Measurements from ENCODE around the gene TPSB2.

- TF ChIP-seq CTCF (IDR thresholded peaks at IDR 0.05; ENCODE audit: low read depth, low read length, poor library complexity, severe bottlenecking) (no peak), EZH2phosphoT487 (IDR thresholded peaks at IDR 0.05; ENCODE audit: borderline replicate concordance, low read length) (no peak)
Observed at GRCh38 chr16:1218061-1218929, 11.7 kb downstream of the TPSB2 start.

Measured in DOHH2 (cell line).